H54 (cell line): ENCODE measurements around the gene PGAM2.
"Not testable (repeated sequence)": the region's sequence is repeated elsewhere in the genome, so short reads cannot be mapped to it uniquely, and the experiment has no call there.

Experiments
- DNase-seq: peaks from one replicate; pipeline ENCODE4 v3.0.0; 2011; ENCODE audit warnings: low spot score, mixed read lengths; ENCODE audit not compliant: insufficient read length
- FAIRE-seq: peaks from 3 replicates; lab custom pipeline; 2011; peaks lifted over from hg19 to GRCh38; lab: Jason Lieb, UNC
- POLR2A ChIP-seq: IDR thresholded peaks from 2 replicates; pipeline ENCODE4 v1.6.1; 2011; ENCODE audit warnings: low read depth, mild to moderate bottlenecking, low read length

PGAM2 gene

GRCh38 chr7:44022796-44023467 is 42.4 kb downstream of the PGAM2 start:
- FAIRE-seq, result not testable (repeated sequence)

GRCh38 chr7:44022069-44022468 is 43.3 kb downstream of the PGAM2 start:
- FAIRE-seq, DNase-seq: not testable (repeated sequence)

More at GRCh38 chr7:44022796-44023467, 42.4 kb downstream of the PGAM2 start:
- DNase-seq, result not testable (repeated sequence)

- not testable (repeated sequence) for FAIRE-seq, DNase-seq
Measured at GRCh38 chr7:44019825-44020224, 45.5 kb downstream of the PGAM2 start.

GRCh38 chr7:44018857-44019807 is 46.2 kb downstream of the PGAM2 start:
- peak; percentile 82 for FAIRE-seq
- peak; percentile 99 for DNase-seq
- TF ChIP-seq POLR2A, result peak; percentile 55; the same call in 1 of the 2 replicates

GRCh38 chr7:44015090-44015489 is 50.3 kb downstream of the PGAM2 start:
- not testable (repeated sequence) for DNase-seq, FAIRE-seq
